Gastroesophageal sphincter (tissue), 4 donors: Measurements from ENCODE around the gene RAB24. TPM values are rescaled to one million over a fixed set of nuclear protein-coding genes. Genes with fewer than 3 reads are reported as not detected.

ENCODE experiments used
- ATAC-seq: fragments of 150-250 bp; one replicate; pipeline ENCODE4 v1.9.1; 2016; ENCODE audit warnings: mild to moderate bottlenecking, moderate library complexity
- H3K27ac ChIP-seq, 4 donors: fragments of 200-600 bp; sonication (generic) in 3 of 4; 1 replicate in 3 of 4; 2 replicates in 1 of 4; pipeline ENCODE4 v1.5.1; 2016 to 2019
- H3K27me3 ChIP-seq: fragments of 200-600 bp; sonication (generic); one replicate; pipeline ENCODE4 v1.5.1; 2019
- H3K36me3 ChIP-seq, 2 donors: fragments of 200-600 bp; sonication (generic); one replicate each; pipeline ENCODE4 v1.5.1; 2019; ENCODE audit warnings: control low read depth in 1 of 2
- H3K4me1 ChIP-seq, 3 donors: fragments of 200-600 bp; sonication (generic); 1 replicate in 2 of 3; 2 replicates in 1 of 3; pipeline ENCODE4 v1.5.1; 2016 to 2019; ENCODE audit warnings: control low read depth in 2 of 3
- H3K4me3 ChIP-seq, 2 donors: fragments of 200-600 bp; sonication (generic); one replicate each; pipeline ENCODE4 v1.5.1; 2019; ENCODE audit warnings: mild to moderate bottlenecking in 1 of 2, moderate library complexity in 1 of 2
- H3K9me3 ChIP-seq, 3 donors: fragments of 200-600 bp; sonication (generic); one replicate each; pipeline ENCODE4 v1.5.1; 2017 to 2019; ENCODE audit warnings: control low read depth in 2 of 3
- CTCF ChIP-seq, 4 experiments: fragments of 200-600 bp in 2 of 4; fragments of 450-650 bp in 2 of 4; sonication (generic) in 1 of 4; IDR thresholded peaks; one replicate each; pipeline ENCODE4 v1.5.1; 2017 to 2019; ENCODE audit warnings: antibody characterized with exemption in 4 of 4, mild to moderate bottlenecking in 2 of 4, moderate library complexity in 2 of 4
- EP300 ChIP-seq: sonication (generic); formaldehyde crosslinking; IDR thresholded peaks from one replicate; pipeline ENCODE4 v1.6.1; 2017; ENCODE audit warnings: antibody characterized with exemption, mild to moderate bottlenecking
- POLR2A ChIP-seq, 2 donors: fragments of 450-650 bp; IDR thresholded peaks; one replicate each; pipeline ENCODE4 v1.6.1; 2017; ENCODE audit warnings: antibody characterized with exemption in 2 of 2, mild to moderate bottlenecking in 2 of 2, moderate library complexity in 1 of 2
- POLR2AphosphoS5 ChIP-seq: sonication (generic); formaldehyde crosslinking; IDR thresholded peaks from one replicate; pipeline ENCODE4 v1.6.1; 2017; ENCODE audit warnings: antibody characterized with exemption
- WGBS, 2 donors: methylation state at CpG; one replicate each; pipeline ENCODE4 v1.1.5; 2018; ENCODE audit warnings: low coverage in 1 of 2; 5-methylcytosine and 5-hydroxymethylcytosine counted together
- total RNA-seq, 4 donors: library from RNA; depleted of rRNA; stranded (reverse); fragments of >200 nt; gene quantifications; one replicate each; pipeline ENCODE4 v1.1.0, GENCODE V29; 2016

Gene RAB24
- total RNA-seq, 4 donors from 2014 or later, result 21.4 to 32.4 (median 24.8) TPM

GRCh38 chr5:177293819-177294581 lies 9.5 kb downstream of the RAB24 start:
- 91 to 100% methylated on average over 2 to 4 of the region's 12 CpGs for WGBS, 2 donors
- Histone ChIP-seq H3K4me3 (no peak overlapping the region), H3K9me3 (no peaks in the 10 kb centered on the region), H3K27ac (no peak overlapping the region), H3K27me3 (no peaks in the 10 kb centered on the region), H3K36me3 (peaks cover 0 to 90% of the 10 kb centered on the region in 2 donors), H3K4me1 (peaks cover 0 to 15% (median 0%) of the 10 kb centered on the region in 3 donors)
- no peak for ATAC-seq
- no peak for TF ChIP-seq POLR2AphosphoS5
- TF ChIP-seq POLR2A (IDR thresholded peaks at IDR 0.05), result no peak
- TF ChIP-seq CTCF (IDR thresholded peaks at IDR 0.05), result no peak
- TF ChIP-seq EP300, result no peak

- no peak for ATAC-seq
- H3K27me3 ChIP-seq, result no peaks in the 10 kb centered on the region
- H3K4me1 ChIP-seq, result peaks cover 0 to 13% (median 0%) of the 10 kb centered on the region in 3 donors
- no peak for TF ChIP-seq EP300
- TF ChIP-seq CTCF (IDR thresholded peaks at IDR 0.05), result no peak
- no peak for TF ChIP-seq POLR2AphosphoS5
- no peak for TF ChIP-seq POLR2A (IDR thresholded peaks at IDR 0.05)
- H3K4me3 ChIP-seq, result no peak overlapping the region
- H3K36me3 ChIP-seq, result peaks cover 0 to 98% of the 10 kb centered on the region in 2 donors
- no peak overlapping the region for H3K27ac ChIP-seq
- no peaks in the 10 kb centered on the region for H3K9me3 ChIP-seq
- 80 to 93% methylated on average over 4 to 5 of the region's 7 CpGs for WGBS, 2 donors
Observed at GRCh38 chr5:177291735-177292134, 11.8 kb downstream of the RAB24 start.

GRCh38 chr5:177290816-177291596 lies 12.5 kb downstream of the RAB24 start:
- no peak for ATAC-seq
- Histone ChIP-seq H3K4me3 (no peak overlapping the region), H3K27me3 (no peaks in the 10 kb centered on the region), H3K27ac (no peak overlapping the region), H3K4me1 (peaks cover 0 to 5% (median 0%) of the 10 kb centered on the region in 3 donors), H3K36me3 (peaks cover 0 to 98% of the 10 kb centered on the region in 2 donors), H3K9me3 (no peaks in the 10 kb centered on the region)
- TF ChIP-seq EP300, result no peak
- TF ChIP-seq CTCF (IDR thresholded peaks at IDR 0.05), result no peak
- no peak for TF ChIP-seq POLR2AphosphoS5
- no peak for TF ChIP-seq POLR2A (IDR thresholded peaks at IDR 0.05)
- WGBS, 2 donors, result 90 to 98% methylated on average over 7 to 8 of the region's 12 CpGs

- H3K36me3 ChIP-seq, result peaks cover 0 to 98% of the 10 kb centered on the region in 2 donors
- TF ChIP-seq EP300, result no peak
Observed at GRCh38 chr5:177288191-177288590, 15.3 kb downstream of the RAB24 start.

GRCh38 chr5:177276886-177277285 lies 26.6 kb downstream of the RAB24 start:
- H3K27me3 ChIP-seq, result no peaks in the 10 kb centered on the region
- H3K27ac ChIP-seq, result no peak overlapping the region
- peaks cover 3 to 91% of the 10 kb centered on the region in 2 donors for H3K36me3 ChIP-seq
- 38 to 50% methylated on average over 1 of the region's 1 CpG for WGBS, 2 donors
- H3K9me3 ChIP-seq, result no peaks in the 10 kb centered on the region
- H3K4me1 ChIP-seq, result no peaks in the 10 kb centered on the region
- no peak overlapping the region for H3K4me3 ChIP-seq
- no peak for ATAC-seq
- no peak for TF ChIP-seq POLR2AphosphoS5
- TF ChIP-seq EP300, result no peak
- TF ChIP-seq POLR2A (IDR thresholded peaks at IDR 0.05), result no peak
- TF ChIP-seq CTCF (IDR thresholded peaks at IDR 0.05), result no peak

More at GRCh38 chr5:177288191-177288590, 15.3 kb downstream of the RAB24 start:
- WGBS, 2 donors, result 69 to 74% methylated on average over 2 of the region's 2 CpGs
- Histone ChIP-seq H3K4me1 (no peaks in the 10 kb centered on the region), H3K4me3 (no peak overlapping the region), H3K27me3 (no peaks in the 10 kb centered on the region), H3K9me3 (no peaks in the 10 kb centered on the region), H3K27ac (no peak overlapping the region)
- no peak for ATAC-seq
